LNCaP clone FGC (cell line): Measurements from ENCODE around the gene MAML3.

Source experiments
- DNase-seq: peaks from one replicate; pipeline ENCODE4 v3.0.0-alpha.2; 2011; ENCODE audit warnings: low read depth
- H3K4me3 ChIP-seq: 2 replicates; pipeline ENCODE4 v1.5.1; 2011; ENCODE audit warnings: mild to moderate bottlenecking, low read depth, low read length, control low read depth
- CTCF ChIP-seq: IDR thresholded peaks from 2 replicates; pipeline ENCODE4 v1.5.1; 2012; ENCODE audit warnings: mild to moderate bottlenecking; ENCODE audit not compliant: control insufficient read depth, insufficient read depth; ENCODE audit errors: extremely low read depth

The MAML3 gene

GRCh38 chr4:139668658-139669201 lies 485.3 kb downstream of the MAML3 start:
- TF ChIP-seq CTCF = no peak
- DNase-seq = no peak
- H3K4me3 ChIP-seq = peak overlapping the region; percentile 7; the same call in 1 of the 2 replicates

GRCh38 chr4:139668036-139668435 lies 485.9 kb downstream of the MAML3 start:
- no peak for TF ChIP-seq CTCF
- H3K4me3 ChIP-seq = no peak overlapping the region
- DNase-seq = peak; percentile 72
